ENCODE data around the gene ACSM3. TPM values are rescaled to one million over a fixed set of nuclear protein-coding genes. Genes with fewer than 3 reads are reported as not detected.

ACSM3 gene
- total and polyA plus RNA-seq, 3 experiments from 2014 or later, result 6.8 to 7.4 (median 7.3) TPM

DNA sequence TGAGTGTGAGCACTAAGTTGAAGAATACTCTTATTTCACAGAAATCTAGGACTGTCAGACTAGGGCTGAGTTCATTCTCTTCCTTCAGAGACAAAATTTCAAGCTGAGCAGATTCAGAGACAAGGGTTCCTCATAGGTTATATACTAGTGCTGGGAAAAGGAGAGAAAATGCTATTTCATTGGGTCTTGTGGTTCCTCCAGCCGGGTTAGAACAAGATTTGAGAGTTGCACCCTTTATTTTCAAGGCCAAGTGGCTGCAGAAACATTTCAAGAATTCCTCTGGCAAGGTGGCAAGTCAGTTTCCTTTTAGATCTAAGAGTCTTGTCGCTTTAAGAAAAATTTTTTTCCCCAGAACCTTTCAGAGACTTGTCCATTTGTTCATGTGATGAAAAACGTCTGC is 29.0 kb upstream of the ACSM3 start:
- Histone ChIP-seq H3K27me3 (ENCODE audit: insufficient read depth, low read length, poor library complexity, severe bottlenecking) (no peaks in the 10 kb centered on the region), H3K36me3 (ENCODE audit: insufficient read depth, low read length) (peaks cover 36% of the 10 kb centered on the region), H3K4me1 (ENCODE audit: insufficient read depth, low read length) (peaks cover 18% of the 10 kb centered on the region), H3K27ac (ENCODE audit: low read depth, low read length) (no peak overlapping the region), H3K9me3 (ENCODE audit: low read length) (no peaks in the 10 kb centered on the region), H3K4me3 (ENCODE audit: low read length) (no peak overlapping the region)
- no peak overlapping the region for H3K27ac Mint-ChIP-seq
- ChIA-PET CTCF (no interaction called here), POLR2A (no interaction called here)
- no peak for DNase-seq
- H3K9me3 Mint-ChIP-seq, result no peaks in the 10 kb centered on the region
- peaks cover 7 to 24% (median 18%) of the 10 kb centered on the region in 3 donors for H3K4me1 Mint-ChIP-seq
- H3K27me3 Mint-ChIP-seq, result no peaks in the 10 kb centered on the region
- H3K36me3 Mint-ChIP-seq, result peaks cover 0 to 54% (median 17%) of the 10 kb centered on the region in 3 donors
- H3K4me3 Mint-ChIP-seq, result no peak overlapping the region

DNA sequence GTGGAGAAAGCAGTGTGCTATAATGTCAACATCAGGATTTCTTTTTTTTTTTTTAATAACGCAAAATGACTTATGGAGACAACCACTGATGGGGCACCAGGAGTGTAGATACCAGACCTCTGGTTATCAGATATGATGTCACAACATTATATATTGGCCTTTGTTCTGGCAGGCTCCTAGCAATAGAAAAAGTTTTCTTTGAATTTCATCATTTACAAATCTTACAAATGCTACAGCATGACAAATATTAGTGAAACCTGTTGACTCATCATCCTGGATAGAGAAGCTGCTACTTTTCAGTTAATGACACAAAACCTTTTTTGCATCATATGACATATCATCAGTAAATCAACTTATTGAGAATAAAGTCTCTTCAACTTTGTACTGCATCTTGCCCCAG is 28.3 kb upstream of the ACSM3 start:
- Histone ChIP-seq H3K36me3 (ENCODE audit: insufficient read depth, low read length) (peaks cover 36% of the 10 kb centered on the region), H3K27ac (ENCODE audit: low read depth, low read length) (no peak overlapping the region), H3K27me3 (ENCODE audit: insufficient read depth, low read length, poor library complexity, severe bottlenecking) (no peaks in the 10 kb centered on the region), H3K4me1 (ENCODE audit: insufficient read depth, low read length) (peaks cover 25% of the 10 kb centered on the region), H3K4me3 (ENCODE audit: low read length) (no peak overlapping the region), H3K9me3 (ENCODE audit: low read length) (no peaks in the 10 kb centered on the region)
- CTCF ChIA-PET, result no interaction called here
- H3K27ac Mint-ChIP-seq, result peak overlapping the region in 1 of 8 donors; percentile 54
- H3K9me3 Mint-ChIP-seq, result no peaks in the 10 kb centered on the region
- H3K27me3 Mint-ChIP-seq, result no peaks in the 10 kb centered on the region
- H3K4me3 Mint-ChIP-seq, result no peak overlapping the region
- peaks cover 0 to 59% (median 17%) of the 10 kb centered on the region in 3 donors for H3K36me3 Mint-ChIP-seq
- POLR2A ChIA-PET, result no interaction called here
- DNase-seq, result no peak
- peaks cover 14 to 31% (median 25%) of the 10 kb centered on the region in 3 donors for H3K4me1 Mint-ChIP-seq

DNA sequence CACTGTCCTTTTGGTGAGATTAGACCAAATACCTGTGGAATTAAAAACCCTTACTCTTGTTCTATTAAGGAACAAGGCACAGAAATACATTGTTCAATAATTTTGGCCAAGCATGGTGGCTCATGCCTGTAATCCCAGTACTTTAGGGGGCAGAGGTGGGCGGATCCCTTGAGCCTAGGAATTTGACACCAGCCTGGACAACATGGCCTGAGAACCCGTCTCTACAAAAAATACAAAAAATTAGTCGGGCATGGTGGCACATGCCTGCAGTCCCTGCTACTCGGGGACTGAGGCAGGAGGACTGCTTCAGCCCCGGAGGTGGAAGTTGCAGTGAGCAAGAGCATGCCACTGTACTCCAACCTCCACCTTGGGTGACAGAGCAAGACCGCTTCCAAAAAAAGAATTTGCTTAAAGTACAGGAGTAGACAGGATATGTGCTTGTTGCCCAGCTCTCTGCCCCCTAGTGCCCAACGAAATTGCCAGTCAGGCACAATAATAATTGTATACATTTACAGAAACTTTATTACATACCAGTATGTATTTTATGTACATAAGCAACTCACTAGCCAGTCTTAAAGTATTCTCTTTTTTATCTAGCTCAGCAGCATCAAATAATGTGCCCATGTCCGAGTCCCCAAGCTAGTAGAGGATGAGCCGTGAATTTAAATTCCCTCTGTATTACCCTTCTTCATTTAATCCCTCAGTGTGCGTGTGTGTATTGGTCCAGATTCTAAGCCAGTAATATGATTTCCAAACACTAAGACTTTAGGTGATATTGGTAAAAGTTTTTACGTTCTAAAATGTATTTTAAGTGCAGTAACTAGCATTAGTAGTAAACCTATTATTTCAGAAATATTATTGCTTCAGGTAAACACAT is 23.6 kb upstream of the ACSM3 start:
- CTCF ChIA-PET, result interaction anchor here (1.0 kb wide), 1 partner anchor 160 kb away, joined by 4 read pairs; the partner anchor contains the start of genes DCUN1D3 and LYRM1
- peaks cover 32% of the 10 kb centered on the region for H3K4me1 ChIP-seq (ENCODE audit: insufficient read depth, low read length)
- POLR2A ChIA-PET, result interaction anchor here (0.9 kb wide), 1 partner anchor 24 kb away, joined by 3 read pairs; the partner anchor contains the start of gene ACSM3
- Mint-ChIP-seq H3K36me3 (peaks cover 0 to 53% (median 14%) of the 10 kb centered on the region in 3 donors), H3K9me3 (no peaks in the 10 kb centered on the region), H3K27me3 (no peaks in the 10 kb centered on the region), H3K27ac (peak overlapping the region; percentile 93 to 99 (median 98)), H3K4me1 (peaks cover 20 to 37% (median 36%) of the 10 kb centered on the region in 3 donors), H3K4me3 (peak overlapping the region; percentile 94 to 99 (median 96))
- H3K36me3 ChIP-seq (ENCODE audit: insufficient read depth, low read length), result peaks cover 29% of the 10 kb centered on the region
- H3K9me3 ChIP-seq (ENCODE audit: low read length), result no peaks in the 10 kb centered on the region
- H3K4me3 ChIP-seq (ENCODE audit: low read length), result peak overlapping the region; percentile 84
- H3K27me3 ChIP-seq (ENCODE audit: insufficient read depth, low read length, poor library complexity, severe bottlenecking), result no peaks in the 10 kb centered on the region
- peak overlapping the region; percentile 99 for H3K27ac ChIP-seq (ENCODE audit: low read depth, low read length)
- DNase-seq, result peak in 2 of 5 donors; percentile 3 to 12

DNA sequence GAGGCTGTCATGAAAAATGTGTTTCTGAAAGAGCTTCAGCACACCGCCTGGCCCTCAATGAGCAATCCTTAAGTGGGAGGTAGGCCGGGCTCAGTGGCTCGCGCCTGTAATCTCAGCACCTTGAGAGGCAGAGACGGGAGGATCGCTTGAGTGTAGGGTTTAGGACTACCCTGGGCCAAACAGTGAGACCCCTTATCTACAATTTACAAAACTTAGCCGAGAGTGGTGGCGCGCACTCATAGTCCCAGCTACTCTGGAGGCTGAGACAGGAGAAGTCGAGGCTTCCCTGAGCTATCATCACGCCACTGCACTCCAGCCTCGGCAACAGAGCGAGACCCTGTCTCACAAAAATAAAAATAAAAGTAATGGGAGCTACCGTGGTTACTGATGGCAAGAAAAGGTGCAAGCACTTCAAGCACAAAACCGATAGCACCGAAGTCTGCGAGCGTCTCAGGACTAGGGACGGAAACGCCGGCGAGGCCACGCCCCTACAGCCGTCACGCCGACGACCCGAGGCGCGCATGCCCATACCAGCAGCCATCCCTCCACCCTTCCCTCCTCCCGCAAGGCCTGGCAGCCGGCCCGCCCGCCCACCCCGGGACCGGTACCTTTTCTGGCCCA is 22.8 kb upstream of the ACSM3 start:
- peak; percentile 88 to 93 (median 89) for DNase-seq
- Histone ChIP-seq H3K36me3 (ENCODE audit: insufficient read depth, low read length) (peaks cover 22% of the 10 kb centered on the region), H3K27ac (ENCODE audit: low read depth, low read length) (peak overlapping the region; percentile 99), H3K9me3 (ENCODE audit: low read length) (no peaks in the 10 kb centered on the region), H3K27me3 (ENCODE audit: insufficient read depth, low read length, poor library complexity, severe bottlenecking) (no peaks in the 10 kb centered on the region), H3K4me1 (ENCODE audit: insufficient read depth, low read length) (peaks cover 32% of the 10 kb centered on the region), H3K4me3 (ENCODE audit: low read length) (peak overlapping the region; percentile 97)
- peak overlapping the region; percentile 96 to 99 (median 98) for H3K27ac Mint-ChIP-seq
- peaks cover 0 to 45% (median 9%) of the 10 kb centered on the region in 3 donors for H3K36me3 Mint-ChIP-seq
- no peaks in the 10 kb centered on the region for H3K9me3 Mint-ChIP-seq
- H3K4me3 Mint-ChIP-seq, result peak overlapping the region; percentile 94 to 99 (median 96)
- ChIA-PET POLR2A (interaction anchor here (0.6 to 0.9 kb wide), 2 partner anchors 23 to 30 kb away, joined by 3 read pairs; partner anchors contain the start of gene ACSM3), CTCF (interaction anchor here (1.0 kb wide), 1 partner anchor 159 kb away, joined by 4 read pairs; the partner anchor contains the start of genes DCUN1D3 and LYRM1)
- no peaks in the 10 kb centered on the region for H3K27me3 Mint-ChIP-seq
- peaks cover 20 to 33% (median 31%) of the 10 kb centered on the region in 3 donors for H3K4me1 Mint-ChIP-seq

DNA sequence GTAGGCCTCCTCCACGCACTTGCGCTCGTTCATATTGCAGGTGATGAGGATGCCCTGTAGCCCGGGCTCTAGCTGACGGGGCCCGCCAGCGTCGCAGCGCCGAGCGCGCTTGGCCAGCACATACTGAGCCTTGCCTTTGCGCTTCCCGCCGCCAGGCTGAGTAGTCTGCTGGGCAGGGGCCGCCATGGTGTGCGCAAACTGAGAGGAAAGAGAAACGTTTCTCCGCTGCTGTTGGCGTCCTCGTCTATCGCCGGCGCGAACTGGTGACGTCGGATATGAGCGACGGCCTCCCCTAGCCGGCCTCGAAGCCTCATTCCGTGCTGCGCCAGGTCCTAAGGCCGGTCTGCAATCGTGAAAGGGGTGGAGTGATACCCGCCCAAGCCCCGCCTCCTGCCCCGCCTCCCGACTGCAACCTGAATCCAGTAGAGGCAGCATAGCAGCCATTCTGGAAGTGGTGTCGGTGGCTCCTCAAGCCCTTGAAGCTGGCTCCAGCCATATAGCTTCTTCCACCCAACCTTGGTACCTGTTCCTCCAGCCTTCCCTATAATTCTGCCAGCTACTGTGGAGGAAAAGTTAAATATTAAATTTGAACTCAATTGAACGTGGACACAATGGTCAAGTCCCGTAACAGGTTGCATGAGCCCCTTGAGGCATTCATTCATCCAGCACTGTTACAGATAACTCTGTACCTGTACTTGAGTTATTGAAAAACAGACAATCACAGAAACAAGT is 22.1 kb upstream of the ACSM3 start, which contains the start of gene THUMPD1:
Gene THUMPD1 (minus strand): TSS at position 265 of the 732 bp plus-strand sequence. CDS start 79 bp downstream, at position 186.
- Mint-ChIP-seq H3K9me3 (peaks cover 4 to 5% (median 4%) of the 10 kb centered on the region in 5 donors), H3K27ac (peak within 1 kb of the TSS; percentile 96 to 99 (median 98)), H3K4me3 (peak within 1 kb of the TSS; percentile 94 to 99 (median 96)), H3K36me3 (peaks cover 4 to 38% (median 7%) of the 10 kb centered on the region in 3 donors), H3K27me3 (no peaks in the 10 kb centered on the region), H3K4me1 (peaks cover 20 to 33% (median 28%) of the 10 kb centered on the region in 3 donors)
- no peaks in the 10 kb centered on the region for H3K27me3 ChIP-seq (ENCODE audit: insufficient read depth, low read length, poor library complexity, severe bottlenecking)
- ChIA-PET CTCF (interaction anchor here (1.1 to 1.2 kb wide), 2 partner anchors 22 to 109 kb away, joined by 3 read pairs; partner anchors contain the start of gene ACSM3), POLR2A (interaction anchor here (0.5 to 0.9 kb wide), 3 partner anchors 21 to 29 kb away, joined by 3 read pairs; partner anchors contain the start of gene ACSM3)
- H3K4me1 ChIP-seq (ENCODE audit: insufficient read depth, low read length), result peaks cover 32% of the 10 kb centered on the region
- peak within 1 kb of the TSS; percentile 97 for H3K4me3 ChIP-seq (ENCODE audit: low read length)
- peak; percentile 93 to 98 (median 97) for DNase-seq
- H3K9me3 ChIP-seq (ENCODE audit: low read length), result no peaks in the 10 kb centered on the region
- peak within 1 kb of the TSS; percentile 99 for H3K27ac ChIP-seq (ENCODE audit: low read depth, low read length)
- H3K36me3 ChIP-seq (ENCODE audit: insufficient read depth, low read length), result peaks cover 15% of the 10 kb centered on the region

DNA sequence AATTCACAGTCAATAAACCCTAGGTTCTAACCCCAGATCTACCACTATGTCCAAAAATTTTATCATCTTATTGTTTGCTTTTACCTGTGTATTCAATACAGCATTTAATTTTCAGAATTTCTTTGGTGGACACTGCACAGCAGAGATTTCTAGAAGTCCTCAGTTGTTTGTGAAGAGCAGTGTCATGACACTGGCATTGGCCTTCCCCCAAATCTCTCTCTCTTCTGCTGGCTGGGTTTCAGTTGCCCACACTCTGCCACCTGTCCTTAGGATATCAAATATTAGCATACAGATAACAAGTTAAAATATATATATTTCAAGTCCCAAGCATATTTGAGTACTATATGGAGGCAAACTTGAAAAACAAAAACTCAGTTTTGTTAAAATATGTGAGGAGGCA is 20.2 kb upstream of the ACSM3 start:
- POLR2A ChIA-PET, result no interaction called here
- H3K4me1 Mint-ChIP-seq, result peaks cover 17 to 25% (median 20%) of the 10 kb centered on the region in 3 donors
- no peak for DNase-seq
- Histone ChIP-seq H3K9me3 (ENCODE audit: low read length) (no peaks in the 10 kb centered on the region), H3K27ac (ENCODE audit: low read depth, low read length) (peak overlapping the region; percentile 29), H3K27me3 (ENCODE audit: insufficient read depth, low read length, poor library complexity, severe bottlenecking) (no peaks in the 10 kb centered on the region), H3K4me1 (ENCODE audit: insufficient read depth, low read length) (peaks cover 25% of the 10 kb centered on the region), H3K4me3 (ENCODE audit: low read length) (no peak overlapping the region), H3K36me3 (ENCODE audit: insufficient read depth, low read length) (peaks cover 4% of the 10 kb centered on the region)
- H3K27me3 Mint-ChIP-seq, result peaks cover 0 to under 1% of the 10 kb centered on the region in 2 donors
- H3K4me3 Mint-ChIP-seq, result peak overlapping the region in 2 of 7 donors; percentile 40 to 81
- CTCF ChIA-PET, result no interaction called here
- peaks cover 6 to 16% (median 13%) of the 10 kb centered on the region in 5 donors for H3K9me3 Mint-ChIP-seq
- H3K36me3 Mint-ChIP-seq, result peaks cover 2 to 21% (median 19%) of the 10 kb centered on the region in 3 donors
- H3K27ac Mint-ChIP-seq, result peak overlapping the region in 1 of 8 donors; percentile 79

DNA sequence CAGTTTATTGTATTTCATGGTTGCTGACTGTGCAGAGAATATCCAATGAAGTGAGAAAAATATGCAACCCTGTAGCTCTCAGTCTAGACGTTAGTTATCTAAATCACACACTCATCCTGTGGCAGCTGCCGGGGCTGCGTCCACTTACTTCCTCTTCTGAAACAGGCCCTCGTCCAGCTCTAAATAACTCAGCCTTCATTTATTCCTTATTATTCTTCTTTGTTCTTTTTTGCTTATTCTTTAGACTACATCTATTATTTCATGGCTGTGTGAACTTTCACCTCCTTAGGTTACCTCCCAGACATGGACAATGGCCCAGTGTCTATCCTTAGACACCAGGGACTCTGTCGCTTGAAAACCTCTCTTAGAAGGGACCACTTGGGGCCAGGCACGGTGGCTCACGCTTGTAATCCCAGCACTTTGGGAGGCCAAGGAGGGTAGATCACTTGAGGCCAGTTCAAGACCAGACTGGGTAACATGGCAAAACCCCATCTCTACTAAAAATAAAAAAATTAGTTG is 18.8 kb upstream of the ACSM3 start:
- H3K4me1 Mint-ChIP-seq, result peaks cover 9 to 17% (median 12%) of the 10 kb centered on the region in 3 donors
- no peak overlapping the region for H3K4me3 Mint-ChIP-seq
- H3K27me3 Mint-ChIP-seq, result peaks cover 0 to 4% of the 10 kb centered on the region in 2 donors
- peak overlapping the region; percentile 45 for H3K27ac ChIP-seq (ENCODE audit: low read depth, low read length)
- peaks cover 6 to 16% (median 13%) of the 10 kb centered on the region in 5 donors for H3K9me3 Mint-ChIP-seq
- H3K27me3 ChIP-seq (ENCODE audit: insufficient read depth, low read length, poor library complexity, severe bottlenecking), result no peaks in the 10 kb centered on the region
- H3K36me3 Mint-ChIP-seq, result peaks cover 2 to 19% (median 17%) of the 10 kb centered on the region in 3 donors
- no peaks in the 10 kb centered on the region for H3K9me3 ChIP-seq (ENCODE audit: low read length)
- ChIA-PET CTCF (interaction anchor here (1.0 kb wide), 1 partner anchor 10 kb away, joined by 3 read pairs; no protein-coding TSS in a partner anchor), POLR2A (no interaction called here)
- peak overlapping the region in 1 of 8 donors; percentile 48 for H3K27ac Mint-ChIP-seq
- DNase-seq, result no peak
- no peaks in the 10 kb centered on the region for H3K36me3 ChIP-seq (ENCODE audit: insufficient read depth, low read length)
- peaks cover 13% of the 10 kb centered on the region for H3K4me1 ChIP-seq (ENCODE audit: insufficient read depth, low read length)
- H3K4me3 ChIP-seq (ENCODE audit: low read length), result no peak overlapping the region
